Measurements from ENCODE around the gene SERINC1.

Gene SERINC1

DNA sequence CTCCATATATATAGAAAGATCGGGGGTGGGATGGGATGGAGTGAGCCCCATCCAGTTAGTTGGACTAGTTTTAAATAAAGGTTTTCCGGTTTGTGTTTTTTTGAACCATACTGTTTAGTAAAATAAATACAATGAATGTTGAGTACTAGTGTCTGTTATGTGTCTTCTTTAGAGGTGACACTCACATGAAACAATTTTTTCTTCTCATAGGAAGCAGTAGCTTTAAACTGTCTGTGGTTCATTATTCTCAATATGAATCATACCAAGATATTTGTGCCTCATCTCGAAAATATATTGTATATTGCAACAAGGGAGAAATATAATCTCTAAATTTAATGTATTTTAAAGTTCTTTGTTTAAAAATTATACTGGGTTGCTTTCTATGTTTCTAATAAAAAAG, 38.8 kb downstream of the SERINC1 start:
- no peak for DNase-seq (ENCODE audit: low spot score)
- no peak for FAIRE-seq

DNA sequence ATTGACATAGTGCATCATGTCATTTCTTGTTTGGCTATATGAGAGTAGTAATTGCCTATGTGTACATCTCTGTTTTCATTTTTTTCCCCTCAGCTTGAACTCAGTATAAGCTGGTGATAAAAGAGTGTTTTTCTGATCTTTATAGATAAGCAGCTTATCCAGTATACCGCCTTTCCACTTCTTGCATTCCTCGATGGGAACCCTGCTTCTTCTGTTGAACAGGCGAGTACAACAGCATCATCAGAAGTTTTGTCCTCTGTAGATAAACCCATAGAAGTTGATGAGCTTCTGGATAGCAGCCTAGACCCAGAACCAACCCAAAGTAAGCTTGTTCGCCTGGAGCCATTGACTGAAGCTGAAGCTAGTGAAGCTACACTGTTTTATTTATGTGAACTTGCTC, 39.8 kb downstream of the SERINC1 start:
- no peak for DNase-seq (ENCODE audit: low spot score)
- FAIRE-seq = no peak

DNA sequence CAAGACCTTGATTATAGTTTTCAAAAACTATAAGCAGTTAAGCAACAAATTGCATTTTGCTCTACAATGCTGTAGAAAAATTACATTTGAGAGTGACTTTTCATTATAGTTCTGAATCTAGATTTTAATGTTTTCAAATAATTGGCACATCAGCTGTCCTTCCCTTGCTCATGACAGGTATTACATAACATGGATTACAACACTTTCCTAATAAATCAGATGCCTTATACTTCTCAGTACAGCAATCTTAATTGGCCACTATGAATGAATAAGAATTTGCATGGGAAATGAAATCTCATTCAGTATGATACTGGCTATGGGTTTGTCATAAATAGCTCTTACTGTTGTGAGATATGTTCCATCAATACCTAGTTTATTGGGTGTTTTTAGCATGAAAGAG, 42.3 kb downstream of the SERINC1 start:
- FAIRE-seq (no peak), DNase-seq (ENCODE audit: low spot score) (no peak)

DNA sequence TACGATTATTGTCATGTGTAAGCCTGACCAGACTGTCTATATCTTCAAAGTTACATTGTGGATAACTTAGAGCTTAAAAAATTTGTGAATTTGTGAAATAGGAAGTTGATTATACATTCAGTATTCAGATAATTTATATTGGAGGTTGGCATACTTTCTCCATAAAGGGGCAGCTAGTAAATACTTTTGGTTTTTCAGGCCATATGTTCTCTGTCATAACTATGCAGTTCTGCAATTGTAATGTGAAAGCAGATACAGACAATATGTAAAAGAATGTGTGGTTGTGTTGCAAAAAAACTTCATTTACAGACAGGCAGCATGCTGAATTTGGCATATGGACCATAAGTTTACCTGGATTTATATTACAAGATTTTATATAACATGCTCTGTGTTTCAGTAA, 42.8 kb downstream of the SERINC1 start:
- DNase-seq (ENCODE audit: low spot score) (no peak), FAIRE-seq (no peak)

DNA sequence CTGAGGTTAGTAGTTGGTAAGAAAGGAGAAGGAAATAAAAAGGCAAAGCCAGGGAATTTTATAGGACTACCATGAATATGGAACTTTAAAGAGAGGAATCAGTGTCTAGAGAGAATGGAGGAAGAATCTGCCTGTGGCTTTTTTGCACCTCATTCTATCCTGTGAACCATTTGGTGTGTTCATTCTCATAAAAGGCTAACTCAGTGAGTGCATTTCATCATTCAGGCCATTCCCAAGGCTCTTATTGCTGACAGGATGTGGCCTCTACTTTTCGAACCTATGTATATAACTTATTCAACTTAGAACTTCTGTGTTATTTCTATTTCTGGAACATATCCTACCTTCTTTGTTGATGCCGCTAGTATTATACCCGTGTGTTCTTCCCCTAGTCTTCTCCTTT, 45.0 kb downstream of the SERINC1 start:
- DNase-seq (ENCODE audit: low spot score) = no peak
- FAIRE-seq = no peak

DNA sequence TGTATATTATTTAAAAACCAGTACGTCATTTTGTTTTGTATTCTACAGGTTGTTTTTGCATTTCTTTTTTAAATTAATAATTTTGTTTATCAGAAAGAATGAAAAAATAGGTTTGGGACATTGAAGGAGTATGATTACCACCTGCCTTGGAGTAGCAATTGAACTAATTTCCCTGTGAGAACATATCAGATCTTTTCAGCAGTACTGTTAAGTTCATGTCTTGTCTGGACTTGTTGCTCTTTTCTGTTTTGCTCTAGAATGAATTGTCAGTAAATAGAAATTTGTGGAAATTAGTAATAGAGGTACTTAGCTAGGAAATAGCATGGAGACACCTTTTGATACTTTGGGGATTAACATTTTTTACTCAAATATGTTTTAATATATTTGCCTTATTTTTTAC, 47.9 kb downstream of the SERINC1 start:
- FAIRE-seq (no peak), DNase-seq (ENCODE audit: low spot score) (no peak)

DNA sequence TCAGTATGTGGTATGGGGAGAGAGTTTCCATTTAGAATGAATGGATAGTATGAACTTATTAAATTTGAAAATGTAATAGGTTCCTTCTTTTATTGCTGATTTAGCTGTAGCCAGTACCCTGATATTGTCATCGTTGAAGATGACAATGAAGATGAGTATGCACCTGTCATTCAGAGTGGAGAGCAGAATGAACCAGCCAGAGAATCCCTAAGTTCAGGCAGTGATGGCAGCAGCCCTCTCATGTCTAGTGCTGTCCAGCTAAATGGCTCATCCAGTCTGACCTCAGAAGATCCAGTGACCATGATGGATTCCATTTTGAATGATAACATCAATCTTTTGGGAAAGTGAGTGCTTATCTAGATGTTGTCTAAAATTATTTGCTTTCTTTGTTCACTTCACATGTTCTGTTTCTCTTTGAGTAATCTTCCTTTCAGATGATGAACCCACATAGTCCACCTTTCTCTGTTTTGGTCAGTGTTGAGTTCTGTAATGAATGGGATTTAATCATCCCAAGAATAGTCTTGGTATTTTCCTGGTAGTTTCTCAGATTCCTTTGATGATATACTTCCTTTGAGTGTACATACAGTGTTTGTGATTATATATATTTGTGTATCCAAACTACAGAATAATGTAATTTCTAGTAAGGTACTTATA, 48.9 kb downstream of the SERINC1 start:
- FAIRE-seq (no peak), DNase-seq (ENCODE audit: low spot score) (no peak)

DNA sequence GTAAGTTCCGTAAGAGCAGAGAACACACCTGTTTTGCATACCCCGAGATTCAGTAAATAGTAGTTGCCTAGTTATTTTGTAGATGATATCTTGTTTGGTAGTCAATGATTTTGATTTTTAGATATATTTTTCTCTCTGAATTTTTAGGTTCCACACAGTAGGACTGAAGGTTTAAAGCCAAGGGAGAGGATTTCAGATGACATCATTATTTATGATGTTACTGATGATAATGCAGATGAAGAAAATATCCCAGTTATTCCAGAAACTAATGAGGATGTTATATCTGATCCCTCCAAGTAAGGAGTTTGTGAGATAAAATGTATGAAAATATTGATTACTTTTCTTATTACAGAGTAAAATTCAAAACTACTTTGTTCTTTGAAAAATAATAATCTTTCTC, 49.6 kb downstream of the SERINC1 start:
- DNase-seq (ENCODE audit: low spot score) (no peak), FAIRE-seq (no peak)

DNA sequence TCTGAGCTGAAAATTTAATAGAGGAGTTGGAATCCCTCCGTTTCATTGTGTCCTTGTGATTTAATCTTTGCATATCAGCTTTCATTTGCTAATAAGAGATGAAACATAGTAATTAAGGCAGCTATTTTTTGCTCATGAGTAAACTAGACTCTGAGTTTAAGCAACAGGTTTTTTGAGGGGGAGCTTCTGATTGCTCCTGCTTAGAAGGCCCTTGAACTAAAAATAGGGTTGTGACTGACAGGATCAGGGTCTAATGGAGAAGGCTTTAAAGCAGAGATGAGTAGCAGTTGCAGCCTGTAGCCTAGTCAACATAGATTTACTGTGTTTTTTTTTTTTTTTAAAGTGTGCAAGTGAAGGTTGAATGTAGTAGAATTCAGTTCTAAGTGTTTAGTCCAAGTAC, 54.8 kb downstream of the SERINC1 start:
- no peak for FAIRE-seq

DNA sequence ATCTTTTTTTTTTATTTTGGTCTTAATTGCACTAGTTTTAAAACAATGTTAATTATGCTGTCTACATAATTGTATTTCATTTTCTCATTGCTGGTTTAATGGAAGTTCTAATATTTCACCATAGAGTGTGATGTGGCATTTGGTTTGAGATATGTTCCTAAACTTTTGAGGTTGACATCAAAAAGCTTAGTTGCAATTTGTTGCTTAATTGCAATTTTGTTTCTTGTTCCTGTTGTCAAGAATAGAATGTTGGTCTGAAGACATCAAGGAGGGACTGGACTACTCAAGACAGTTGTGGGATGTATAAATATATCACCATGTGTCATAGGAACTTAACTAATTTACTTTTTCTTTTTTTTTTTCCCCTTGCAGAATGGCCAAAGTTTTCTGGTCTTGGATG, 59.6 kb downstream of the SERINC1 start:
- DNase-seq (ENCODE audit: low spot score) = no peak
- FAIRE-seq = no peak

More for the DNA sequence above, 54.8 kb downstream of the SERINC1 start:
- DNase-seq (ENCODE audit: low spot score) = no peak

DNA sequence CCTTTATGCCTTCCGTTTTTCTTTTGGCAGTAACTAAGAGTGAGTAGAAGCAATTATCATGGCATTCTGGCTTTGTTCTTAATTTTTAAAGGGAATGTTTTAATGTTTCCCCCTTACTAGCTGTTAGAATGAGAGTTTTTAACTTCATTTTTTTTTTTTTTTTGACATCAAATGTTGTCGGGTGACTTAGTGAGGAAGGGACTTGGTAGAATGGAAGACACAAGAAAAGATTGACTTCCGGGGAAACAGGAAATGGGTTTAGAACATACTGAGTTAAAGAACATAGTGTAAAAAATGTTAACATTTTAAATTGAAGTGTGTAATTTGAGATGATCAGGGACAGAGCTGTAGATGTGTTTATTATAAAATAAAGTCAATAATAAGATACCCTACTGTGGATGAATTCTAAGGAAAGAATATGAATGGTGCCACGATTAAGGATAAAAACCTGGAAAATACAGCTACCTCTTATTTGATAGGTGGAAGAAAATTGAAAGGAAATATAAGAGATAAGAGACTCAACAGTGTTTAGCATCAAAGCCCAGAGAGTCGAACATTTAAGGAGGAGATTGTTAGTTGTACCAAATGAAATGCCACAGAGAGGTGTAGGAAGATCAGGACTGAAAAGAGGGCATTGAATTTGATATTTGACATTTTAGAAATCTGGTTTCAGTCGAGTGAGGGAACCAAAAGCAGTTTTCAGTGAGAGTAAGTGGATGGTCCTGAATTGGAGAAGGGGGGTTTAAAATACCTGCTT, 62.7 kb downstream of the SERINC1 start:
- no peak for FAIRE-seq
- DNase-seq (ENCODE audit: low spot score) = no peak

DNA sequence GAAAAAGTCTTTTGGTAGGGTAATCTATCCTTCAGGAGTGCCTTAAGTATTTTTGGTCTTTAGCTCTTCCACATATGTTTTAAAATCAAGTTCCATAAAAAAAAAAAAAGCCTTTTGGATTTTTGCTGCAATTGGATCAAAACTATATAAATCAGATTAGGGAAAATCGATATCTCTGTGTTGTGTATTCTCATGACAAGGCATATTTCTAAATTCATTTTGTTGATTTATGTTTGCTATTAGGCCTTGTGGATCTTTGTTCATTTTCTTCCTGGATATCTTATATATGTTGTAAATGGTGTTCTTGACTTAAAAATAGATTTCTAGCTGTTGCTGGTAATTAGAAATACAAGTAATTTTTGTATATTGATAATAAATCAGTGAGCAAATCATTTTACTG, 63.4 kb downstream of the SERINC1 start:
- no peak for FAIRE-seq
- DNase-seq (ENCODE audit: low spot score) = no peak

DNA sequence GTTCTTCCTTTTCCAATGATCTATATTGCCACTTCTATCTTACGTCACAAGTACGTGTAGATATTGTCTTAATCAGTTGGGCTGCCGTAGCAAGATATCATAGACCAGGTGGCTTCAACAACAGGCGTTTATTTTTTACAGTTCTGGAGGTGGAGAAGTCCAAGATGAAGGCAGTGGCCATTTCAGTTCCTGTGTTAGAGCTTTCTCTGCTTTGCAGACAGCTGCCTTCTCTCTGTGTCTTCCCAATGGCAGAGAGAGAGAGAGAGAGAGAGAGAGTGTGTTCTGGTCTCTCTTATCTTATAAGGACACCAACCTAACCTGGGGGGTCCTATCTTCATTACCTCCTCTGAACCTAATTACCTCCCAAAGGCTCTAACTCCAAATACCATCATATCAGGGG, 63.9 kb downstream of the SERINC1 start:
- no peak for DNase-seq (ENCODE audit: low spot score)
- no peak for FAIRE-seq

DNA sequence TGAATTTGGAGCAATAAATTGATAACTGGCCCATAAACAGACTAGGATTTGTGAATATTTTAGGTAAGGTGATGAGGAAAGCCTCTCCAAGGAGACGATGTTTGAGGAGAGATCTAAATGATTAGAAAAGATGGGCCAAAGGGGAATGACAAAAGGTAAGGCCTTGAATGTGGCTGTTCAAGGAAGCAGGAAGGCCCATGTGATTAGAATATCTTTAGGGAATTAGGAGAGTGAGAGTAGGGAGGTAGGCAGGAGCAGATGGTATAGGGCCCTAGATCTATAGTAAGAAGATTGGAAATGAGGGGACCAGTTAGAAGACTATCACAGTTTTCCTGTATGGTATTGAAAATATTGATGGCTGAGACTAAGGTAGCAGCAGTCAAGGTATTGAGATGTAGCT, 65.4 kb downstream of the SERINC1 start:
- DNase-seq (ENCODE audit: low spot score) (no peak), FAIRE-seq (no peak)

DNA sequence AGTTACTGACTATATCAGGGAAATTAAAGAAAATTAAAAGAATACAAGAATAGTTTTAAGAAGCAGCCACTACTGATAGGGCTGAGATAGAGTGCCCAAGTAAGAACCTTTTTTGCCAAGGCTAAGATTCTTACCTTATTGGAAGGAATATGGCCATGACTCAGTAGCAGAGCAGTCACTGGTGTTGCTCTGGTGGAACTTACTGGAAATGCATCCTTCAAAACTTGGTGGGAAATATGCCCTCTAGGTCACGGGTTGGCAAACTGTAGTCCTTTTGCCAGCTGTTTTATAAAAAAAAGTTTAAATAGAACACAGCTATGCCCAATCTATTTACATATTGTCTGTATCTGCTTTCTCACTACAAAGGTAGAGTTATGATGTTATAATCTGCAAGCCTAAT, 66.2 kb downstream of the SERINC1 start:
- DNase-seq (ENCODE audit: low spot score) = no peak

DNA sequence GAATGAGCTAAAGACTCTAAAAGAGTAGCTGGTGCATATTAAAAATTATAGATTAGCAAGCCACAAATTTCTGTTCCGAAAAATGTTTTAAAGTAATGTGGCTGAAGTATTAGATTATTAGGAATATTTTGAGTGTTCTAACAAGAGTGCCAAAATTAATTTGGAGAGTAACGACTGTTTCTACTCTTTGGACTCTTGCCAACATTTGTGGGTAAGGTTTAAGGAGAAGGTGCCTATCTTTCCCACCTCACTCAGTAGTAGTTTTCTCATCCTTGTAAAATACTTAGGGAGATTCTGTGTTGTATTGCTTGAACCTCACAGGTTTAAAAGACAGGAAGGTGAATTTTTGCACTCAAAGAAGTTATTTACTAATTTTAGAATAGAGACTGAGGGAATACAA, 67.2 kb downstream of the SERINC1 start:
- no peak for FAIRE-seq

More for the DNA sequence above, 66.2 kb downstream of the SERINC1 start:
- FAIRE-seq = no peak

DNA sequence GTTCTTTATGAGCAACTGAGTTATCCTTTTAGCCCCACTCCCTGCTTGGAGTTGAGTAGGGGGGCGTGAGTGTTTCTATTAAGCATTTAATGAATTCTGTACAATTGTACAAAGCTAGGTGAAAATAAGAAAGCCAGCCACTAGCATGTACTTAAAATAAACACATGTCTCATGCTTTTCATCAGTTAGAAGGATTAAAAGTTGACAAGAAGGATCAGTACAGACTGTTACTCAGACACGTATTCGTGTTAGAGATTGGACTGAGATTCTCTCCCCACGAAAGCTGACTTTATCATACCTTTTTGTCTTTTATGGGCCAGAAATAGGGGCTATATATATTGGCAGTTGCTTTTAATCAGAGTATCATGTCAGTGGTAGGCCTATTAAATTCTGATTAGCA, 70.5 kb downstream of the SERINC1 start:
- no peak for FAIRE-seq

More for the DNA sequence above, 67.2 kb downstream of the SERINC1 start:
- no peak for DNase-seq (ENCODE audit: low spot score)

DNA sequence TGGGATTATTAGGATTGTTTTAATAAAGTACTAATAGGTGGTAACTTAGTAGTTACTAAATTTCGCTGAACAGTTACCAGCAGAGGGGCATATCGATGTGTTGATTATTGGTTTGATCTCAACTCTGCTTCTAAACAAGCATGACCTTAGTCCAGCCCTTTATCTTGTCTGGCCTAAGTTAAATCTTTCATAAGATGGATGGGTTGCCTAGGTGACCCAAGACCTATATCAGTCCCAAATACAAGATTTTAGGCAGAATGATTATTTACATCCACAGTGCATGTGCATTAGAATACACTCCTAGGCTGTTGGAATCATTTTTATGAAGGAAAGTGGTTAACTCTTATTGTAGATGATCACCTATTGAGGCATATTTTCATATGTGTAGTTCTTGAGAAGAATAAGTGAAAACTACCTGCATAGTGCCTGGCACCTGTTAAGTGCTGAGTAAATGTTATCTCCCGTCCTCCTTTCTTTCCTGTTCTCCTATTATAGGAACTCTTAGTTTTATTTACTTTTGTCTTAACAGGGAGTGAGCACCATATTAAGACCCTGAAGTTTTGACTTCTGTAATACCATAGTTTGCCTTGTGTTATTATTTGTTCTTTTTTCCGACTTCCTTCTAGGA, 71.0 kb downstream of the SERINC1 start:
- FAIRE-seq (no peak), DNase-seq (ENCODE audit: low spot score) (no peak)

More for the DNA sequence above, 70.5 kb downstream of the SERINC1 start:
- no peak for DNase-seq (ENCODE audit: low spot score)

DNA sequence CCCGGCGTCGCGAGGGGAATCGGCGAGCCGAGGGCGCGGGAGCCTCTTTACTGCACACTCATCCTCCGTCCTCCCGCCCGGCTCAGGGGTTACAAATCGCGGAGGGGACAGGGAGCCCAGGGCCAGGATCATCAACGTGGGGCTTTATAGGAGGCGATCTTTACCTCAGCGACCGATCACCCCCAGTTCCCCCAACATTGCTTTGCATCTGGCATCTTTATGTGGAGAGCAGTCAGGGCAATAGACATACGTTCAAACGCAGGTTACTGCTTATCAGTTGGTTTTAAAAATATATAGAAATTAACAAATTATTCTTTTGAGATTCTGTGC, 71.5 kb downstream of the SERINC1 start:
- DNase-seq (ENCODE audit: low spot score) (no peak), FAIRE-seq (no peak)

DNA sequence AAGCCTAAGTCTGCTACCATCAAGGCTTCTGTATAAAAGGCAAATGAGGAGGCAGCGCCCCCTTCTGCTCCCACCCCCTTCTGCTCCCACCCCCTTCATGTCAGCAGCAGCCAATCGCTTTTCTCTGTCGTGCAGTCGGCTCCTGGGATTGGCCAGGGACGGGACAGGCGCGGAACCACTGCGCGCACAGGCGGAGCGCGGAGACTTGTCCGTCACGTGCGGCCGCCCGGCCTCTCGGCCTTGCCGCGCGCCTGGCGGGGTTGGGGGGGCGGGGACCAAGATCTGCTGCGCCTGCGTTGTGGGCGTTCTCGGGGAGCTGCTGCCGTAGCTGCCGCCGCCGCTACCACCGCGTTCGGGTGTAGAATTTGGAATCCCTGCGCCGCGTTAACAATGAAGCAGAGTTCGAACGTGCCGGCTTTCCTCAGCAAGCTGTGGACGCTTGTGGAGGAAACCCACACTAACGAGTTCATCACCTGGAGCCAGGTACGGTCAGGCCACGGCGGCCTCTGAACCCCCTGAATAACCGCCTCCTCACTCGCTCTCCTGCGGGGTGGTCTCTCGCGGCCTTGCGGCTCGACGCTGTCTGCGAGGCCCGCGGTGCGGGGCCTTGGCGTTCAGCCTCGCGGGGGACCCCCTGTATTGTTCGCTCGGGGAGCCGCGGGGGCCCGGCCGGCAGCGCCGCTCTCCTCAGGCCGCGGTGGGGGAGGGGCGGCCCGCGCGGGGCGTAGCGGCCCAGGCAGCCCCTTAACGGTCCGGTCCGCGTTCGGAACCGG, 72.1 kb downstream of the SERINC1 start, which contains the start of gene HSF2:
Gene HSF2 (plus strand): TSS at position 305 of the 773 bp plus-strand sequence. CDS start 86 bp downstream, at position 391.
- FAIRE-seq (peak; percentile 87), DNase-seq (ENCODE audit: low spot score) (peak; percentile 96)

DNA sequence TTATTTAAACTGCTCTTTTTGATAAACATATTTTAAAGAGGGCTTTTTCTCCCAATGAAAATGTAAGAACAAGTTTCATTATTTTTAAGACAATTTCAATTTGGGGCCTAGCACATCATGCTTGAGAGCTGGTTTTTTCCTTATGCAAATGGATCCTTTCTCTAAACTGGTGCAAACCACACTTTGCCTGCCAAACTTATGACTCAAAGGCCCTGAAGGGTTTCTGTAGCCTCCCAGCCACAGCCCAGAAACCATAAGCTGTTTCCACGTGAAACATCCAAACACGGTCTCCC, 72.6 kb downstream of the SERINC1 start:
- no peak for FAIRE-seq
- DNase-seq (ENCODE audit: low spot score) = no peak

DNA sequence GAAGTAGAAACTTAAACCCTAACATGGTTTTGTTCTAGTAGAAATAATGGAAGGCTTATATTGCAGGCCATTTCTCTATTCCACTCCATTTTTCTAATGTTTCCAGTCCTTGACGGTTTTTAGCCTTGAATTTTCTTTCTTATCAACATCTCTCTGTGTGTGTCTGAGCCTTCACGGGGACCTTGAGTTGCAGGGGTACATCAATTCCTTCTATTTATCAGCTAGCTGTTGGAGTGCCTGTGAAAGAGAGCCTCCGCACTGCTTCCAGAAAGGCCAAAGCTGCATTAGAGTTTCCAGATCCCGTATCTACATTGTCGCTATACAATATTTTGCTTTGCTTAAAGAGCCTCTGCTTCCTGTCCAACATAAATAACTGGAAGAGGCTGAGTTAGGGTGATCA, 77.6 kb downstream of the SERINC1 start:
- no peak for DNase-seq (ENCODE audit: low spot score)
- FAIRE-seq = no peak
